BLaER1 treated with 17β-estradiol and CSF1 and Interleukin-3, amounts not matched to agents 10 nM and 100 nM (cell line): Measurements from ENCODE around the gene TNFSF8.

Experiments used
- H3K27ac ChIP-seq, 11 experiments: shearing (Covaris generic); formaldehyde crosslinking; 2 replicates each; pipeline ENCODE4 v1.8.1; 2022
- H3K27me3 ChIP-seq, 11 experiments: shearing (Covaris generic); formaldehyde crosslinking; 2 replicates each; pipeline ENCODE4 v1.8.1; 2022
- H3K36me3 ChIP-seq, 11 experiments: shearing (Covaris generic); formaldehyde crosslinking; 2 replicates each; pipeline ENCODE4 v1.8.1; 2022
- H3K4me1 ChIP-seq, 10 experiments: shearing (Covaris generic); formaldehyde crosslinking; 2 replicates each; pipeline ENCODE4 v1.8.1; 2022
- H3K4me2 ChIP-seq, 11 experiments: shearing (Covaris generic); formaldehyde crosslinking; 2 replicates each; pipeline ENCODE4 v1.8.1; 2022
- H3K4me3 ChIP-seq, 10 experiments: shearing (Covaris generic); formaldehyde crosslinking; 2 replicates each; pipeline ENCODE4 v1.8.1; 2022
- H3K9ac ChIP-seq, 11 experiments: shearing (Covaris generic); formaldehyde crosslinking; 2 replicates each; pipeline ENCODE4 v1.8.1; 2022
- H3K9me3 ChIP-seq, 11 experiments: shearing (Covaris generic); formaldehyde crosslinking; replicated peaks in 1 of 11; 2 replicates each; pipeline ENCODE4 v1.8.1; 2022
- H4K20me1 ChIP-seq, 11 experiments: shearing (Covaris generic); formaldehyde crosslinking; 2 replicates each; pipeline ENCODE4 v1.8.1; 2022
- Cebpa-rat ChIP-seq, 11 experiments: shearing (Covaris generic); IDR thresholded peaks; 2 replicates each; pipeline ENCODE4 v1.8.1; 2022

Gene TNFSF8

GRCh38 chr9:114958844-114959235, 28.4 kb upstream of the TNFSF8 start:
- peak overlapping the region in 5 of 10 experiments; percentile 6 to 45 (median 23); a peak in 6 of 20 replicates for H3K4me3 ChIP-seq
- H4K20me1 ChIP-seq, result no peaks in the 10 kb centered on the region
- H3K9me3 ChIP-seq, result peaks cover 41 to 57% (median 48%) of the 10 kb centered on the region in 11 experiments
- TF ChIP-seq Cebpa-rat (IDR thresholded peaks at IDR 0.05), result no peak
- peak overlapping the region; percentile 65 to 97 (median 87) for H3K27ac ChIP-seq
- H3K27me3 ChIP-seq, result no peaks in the 10 kb centered on the region
- H3K4me2 ChIP-seq, result peak overlapping the region in 10 of 11 experiments; percentile 45 to 93 (median 78); a peak in 18 of 22 replicates
- peak overlapping the region in 10 of 11 experiments; percentile 52 to 84 (median 72); a peak in 19 of 22 replicates for H3K9ac ChIP-seq
- peaks cover 0 to 27% (median 0%) of the 10 kb centered on the region in 11 experiments; a peak in 9 of 22 replicates for H3K36me3 ChIP-seq
- H3K4me1 ChIP-seq, result peaks cover 8 to 75% (median 55%) of the 10 kb centered on the region in 10 experiments; a peak in 18 of 20 replicates

GRCh38 chr9:114958021-114958843, 27.8 kb upstream of the TNFSF8 start:
- H3K27ac ChIP-seq, result peak overlapping the region; percentile 65 to 97 (median 87)
- TF ChIP-seq Cebpa-rat (IDR thresholded peaks at IDR 0.05), result peak in 10 of 11 experiments; percentile 15 to 92 (median 72); a peak in 17 of 22 replicates
- H3K27me3 ChIP-seq, result no peaks in the 10 kb centered on the region
- H3K36me3 ChIP-seq, result peaks cover 0 to 25% (median 0%) of the 10 kb centered on the region in 11 experiments; a peak in 9 of 22 replicates
- H4K20me1 ChIP-seq, result no peaks in the 10 kb centered on the region
- peak overlapping the region in 10 of 11 experiments; percentile 52 to 84 (median 72); a peak in 20 of 22 replicates for H3K9ac ChIP-seq
- H3K4me3 ChIP-seq, result peak overlapping the region in 6 of 10 experiments; percentile 1 to 34 (median 24); a peak in 7 of 20 replicates
- H3K9me3 ChIP-seq, result peaks cover 36 to 50% (median 42%) of the 10 kb centered on the region in 11 experiments
- H3K4me1 ChIP-seq, result peaks cover 8 to 81% (median 62%) of the 10 kb centered on the region in 10 experiments; a peak in 18 of 20 replicates
- peak overlapping the region; percentile 2 to 93 (median 73); a peak in 20 of 22 replicates for H3K4me2 ChIP-seq

DNA sequence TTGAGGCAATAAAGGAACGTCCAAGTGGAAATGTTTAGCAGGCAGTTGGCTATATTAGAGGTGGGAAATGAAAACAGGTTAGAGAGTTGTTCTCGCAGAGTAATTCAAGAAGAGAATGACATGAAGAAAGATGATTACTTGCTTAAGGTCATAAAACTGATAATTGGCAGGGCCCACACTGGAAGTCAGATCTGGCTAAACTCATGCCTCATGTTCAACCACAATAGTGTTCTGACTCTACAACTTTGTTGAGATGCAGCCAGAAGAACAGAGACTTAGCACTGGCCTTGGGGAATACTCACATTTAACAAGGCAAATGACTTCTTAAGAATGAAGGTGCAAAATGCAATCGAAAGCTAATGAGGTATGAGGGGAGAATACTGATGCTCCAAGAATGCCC, 27.2 kb upstream of the TNFSF8 start:
- Histone ChIP-seq H3K4me1 (peaks cover 8 to 88% (median 67%) of the 10 kb centered on the region in 10 experiments; a peak in 18 of 20 replicates), H3K9ac (peak overlapping the region in 10 of 11 experiments; percentile 52 to 84 (median 72); a peak in 18 of 22 replicates), H3K27ac (peak overlapping the region; percentile 65 to 97 (median 87)), H3K27me3 (no peaks in the 10 kb centered on the region), H3K4me2 (peak overlapping the region; percentile 2 to 93 (median 73); a peak in 20 of 22 replicates), H3K4me3 (peak overlapping the region in 4 of 10 experiments; percentile 6 to 34 (median 28); a peak in 3 of 20 replicates), H4K20me1 (no peaks in the 10 kb centered on the region), H3K9me3 (peaks cover 29 to 44% (median 36%) of the 10 kb centered on the region in 11 experiments), H3K36me3 (peaks cover 0 to 22% (median 0%) of the 10 kb centered on the region in 11 experiments; a peak in 9 of 22 replicates)
- no peak for TF ChIP-seq Cebpa-rat (IDR thresholded peaks at IDR 0.05)

DNA sequence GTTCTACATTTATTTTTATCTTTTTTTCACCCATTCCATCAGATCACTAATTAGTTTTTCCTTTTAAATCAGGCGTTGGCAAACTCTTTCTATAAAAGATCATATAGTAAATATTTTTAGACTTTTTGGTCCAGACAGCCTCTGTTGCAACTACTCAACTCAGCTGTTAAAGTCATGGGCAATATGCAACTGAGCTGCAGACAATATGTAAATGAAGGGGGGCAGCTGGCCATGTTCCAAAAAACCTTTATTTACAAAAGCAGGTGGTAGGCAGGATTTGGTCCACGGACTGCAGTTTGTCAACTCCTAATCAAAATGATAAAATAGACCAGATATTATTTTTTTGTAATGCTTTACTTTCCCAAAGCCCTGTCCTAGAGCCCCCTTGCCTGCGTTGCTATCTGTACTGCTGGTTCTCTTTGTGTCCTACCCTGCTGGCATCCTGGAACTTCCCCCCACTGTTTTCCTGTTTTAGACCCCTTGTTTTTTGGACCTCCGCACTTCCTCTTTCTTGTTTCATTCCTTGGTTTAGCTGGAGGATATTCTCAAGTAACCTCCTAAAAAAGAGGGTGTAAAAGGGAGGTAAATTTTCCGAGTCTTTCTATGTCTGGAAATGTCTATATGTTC, 24.7 kb upstream of the TNFSF8 start:
- TF ChIP-seq Cebpa-rat (IDR thresholded peaks at IDR 0.05), result peak in 2 of 11 experiments; percentile 40 to 49; a peak in 2 of 22 replicates
- Histone ChIP-seq H3K4me1 (peaks cover 8 to 100% (median 67%) of the 10 kb centered on the region in 10 experiments; a peak in 18 of 20 replicates), H3K27ac (peak overlapping the region; percentile 18 to 97 (median 87); a peak in 19 of 22 replicates), H3K36me3 (peaks cover 0 to 6% (median 0%) of the 10 kb centered on the region in 11 experiments; a peak in 5 of 22 replicates), H3K4me2 (peak overlapping the region in 10 of 11 experiments; percentile 54 to 93 (median 78); a peak in 20 of 22 replicates), H3K9ac (peak overlapping the region in 8 of 11 experiments; percentile 15 to 84 (median 75); a peak in 14 of 22 replicates), H4K20me1 (no peaks in the 10 kb centered on the region), H3K9me3 (peaks cover 9 to 19% (median 11%) of the 10 kb centered on the region in 11 experiments; a peak in 21 of 22 replicates), H3K27me3 (no peaks in the 10 kb centered on the region), H3K4me3 (peak overlapping the region in 6 of 10 experiments; percentile 4 to 56 (median 37); a peak in 10 of 20 replicates)

DNA sequence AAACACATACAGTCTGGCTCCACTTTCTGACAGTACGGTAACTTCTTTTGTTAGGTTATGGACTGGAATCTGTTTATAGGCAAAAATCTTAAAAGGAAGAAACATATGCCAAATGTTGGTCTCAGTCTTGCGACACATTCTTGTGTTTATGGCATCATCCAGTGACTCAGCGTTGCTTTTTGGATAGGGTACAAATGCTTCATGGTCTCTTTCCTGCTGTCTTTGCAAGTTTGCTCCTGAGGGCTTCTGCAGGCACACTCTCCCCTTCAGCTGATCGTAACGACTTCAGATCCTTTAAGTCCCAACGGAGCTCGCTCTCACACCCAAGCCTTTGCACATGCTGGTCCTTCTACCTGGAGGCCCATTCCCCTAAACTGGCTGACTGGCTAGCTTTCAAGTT, 23.6 kb upstream of the TNFSF8 start:
- peak overlapping the region in 9 of 11 experiments; percentile 28 to 93 (median 73); a peak in 19 of 22 replicates for H3K4me2 ChIP-seq
- TF ChIP-seq Cebpa-rat (IDR thresholded peaks at IDR 0.05), result peak; percentile 48 to 96 (median 89); a peak in 21 of 22 replicates

DNA sequence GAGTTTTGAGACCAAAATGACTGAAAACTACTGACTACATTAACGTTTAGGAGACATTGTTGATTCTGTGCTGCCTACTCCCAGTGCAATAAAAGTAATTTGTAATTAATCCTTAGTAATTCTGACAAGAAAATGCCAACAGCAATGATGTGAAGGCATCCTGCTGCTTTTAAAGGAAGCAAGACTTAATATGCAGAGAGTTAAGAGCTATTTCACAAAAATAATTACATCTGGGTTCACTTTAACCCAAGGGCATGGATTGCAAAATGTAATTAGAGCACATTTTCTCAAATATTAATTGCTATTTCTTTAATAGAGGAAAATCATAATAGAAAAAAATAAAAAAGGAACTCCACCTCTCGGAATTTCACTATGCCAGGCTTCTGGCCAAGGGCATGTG, 22.7 kb upstream of the TNFSF8 start:
- peak overlapping the region in 8 of 11 experiments; percentile 58 to 93 (median 79); a peak in 16 of 22 replicates for H3K4me2 ChIP-seq
- peak overlapping the region in 10 of 11 experiments; percentile 64 to 97 (median 88); a peak in 20 of 22 replicates for H3K27ac ChIP-seq
- H3K9ac ChIP-seq, result peak overlapping the region in 7 of 11 experiments; percentile 59 to 84 (median 70); a peak in 12 of 22 replicates
- no peak for TF ChIP-seq Cebpa-rat (IDR thresholded peaks at IDR 0.05)
- H3K4me1 ChIP-seq, result peaks cover 11 to 92% (median 65%) of the 10 kb centered on the region in 10 experiments
- no peaks in the 10 kb centered on the region for H4K20me1 ChIP-seq
- H3K36me3 ChIP-seq, result no peaks in the 10 kb centered on the region
- no peak overlapping the region for H3K4me3 ChIP-seq
- H3K27me3 ChIP-seq, result no peaks in the 10 kb centered on the region
- H3K9me3 ChIP-seq, result 0 out of 22 replicates have a peak, but pooled peaks cover 0 to 5% (median 0%) of the 10 kb centered on the region in 11 experiments

More for the DNA sequence above, 23.6 kb upstream of the TNFSF8 start:
- Histone ChIP-seq H4K20me1 (no peaks in the 10 kb centered on the region), H3K36me3 (no peaks in the 10 kb centered on the region), H3K4me3 (peak overlapping the region in 1 of 10 experiments; percentile 1; a peak in 1 of 20 replicates), H3K27ac (peak overlapping the region; percentile 6 to 97 (median 87); a peak in 20 of 22 replicates), H3K27me3 (no peaks in the 10 kb centered on the region), H3K9me3 (peaks cover 0 to 8% (median 0%) of the 10 kb centered on the region in 11 experiments; a peak in 6 of 22 replicates), H3K9ac (peak overlapping the region in 9 of 11 experiments; percentile 4 to 84 (median 66); a peak in 14 of 22 replicates), H3K4me1 (peaks cover 8 to 92% (median 66%) of the 10 kb centered on the region in 10 experiments; a peak in 18 of 20 replicates)

GRCh38 chr9:114950761-114951160, 20.4 kb upstream of the TNFSF8 start:
- peak overlapping the region in 1 of 11 experiments; percentile 9; a peak in 1 of 22 replicates for H3K9ac ChIP-seq
- peak overlapping the region in 1 of 11 experiments; percentile 92; a peak in 2 of 22 replicates for H3K4me2 ChIP-seq
- H4K20me1 ChIP-seq, result no peaks in the 10 kb centered on the region
- H3K36me3 ChIP-seq, result no peaks in the 10 kb centered on the region
- H3K9me3 ChIP-seq, result no peaks in the 10 kb centered on the region
- no peak for TF ChIP-seq Cebpa-rat (IDR thresholded peaks at IDR 0.05)
- H3K27me3 ChIP-seq, result no peaks in the 10 kb centered on the region
- peak overlapping the region in 5 of 11 experiments; percentile 27 to 97 (median 92); a peak in 7 of 22 replicates for H3K27ac ChIP-seq
- H3K4me3 ChIP-seq, result no peak overlapping the region
- peaks cover 28 to 92% (median 65%) of the 10 kb centered on the region in 10 experiments for H3K4me1 ChIP-seq

- Histone ChIP-seq H3K4me3 (no peak overlapping the region), H3K27me3 (no peaks in the 10 kb centered on the region), H3K4me1 (peaks cover 20 to 69% (median 39%) of the 10 kb centered on the region in 10 experiments), H3K36me3 (no peaks in the 10 kb centered on the region), H3K4me2 (peak overlapping the region; percentile 63 to 86 (median 78)), H4K20me1 (no peaks in the 10 kb centered on the region), H3K27ac (peak overlapping the region; percentile 3 to 69 (median 56); a peak in 18 of 22 replicates), H3K9me3 (peaks cover 0 to 4% (median 0%) of the 10 kb centered on the region in 11 experiments; a peak in 1 of 22 replicates), H3K9ac (peak overlapping the region in 1 of 11 experiments; percentile 10; a peak in 1 of 22 replicates)
- no peak for TF ChIP-seq Cebpa-rat (IDR thresholded peaks at IDR 0.05)
Observed at GRCh38 chr9:114947058-114947457, 16.7 kb upstream of the TNFSF8 start.
